WTC11 (cell line): ENCODE data around the gene TMX1. TPM values are rescaled to one million over a fixed set of nuclear protein-coding genes. Genes with fewer than 3 reads are reported as not detected.

Source experiments
- ATAC-seq: fragments of 200-7000 bp; cut with Tn5 transposase; 2 replicates; pipeline ENCODE4 v1.10.0; 2021; ENCODE audit warnings: mild to moderate bottlenecking, moderate library complexity
- CTCF ChIA-PET: fragments of 300-600 bp; sonication (Branson Sonifier 250); formaldehyde crosslinking; loops from one replicate; lab custom pipeline; 2021; ENCODE audit warnings: antibody characterized with exemption; lab: Charles Lee
- POLR2A ChIA-PET: fragments of 350-600 bp; sonication (Branson Sonifier 250); formaldehyde crosslinking; loops from one replicate; lab custom pipeline; 2021; ENCODE audit warnings: antibody characterized with exemption; lab: Charles Lee
- DNase-seq: peaks from one replicate; pipeline ENCODE4 v3.0.0; 2021; ENCODE audit warnings: low spot score
- H3K27ac Mint-ChIP-seq: 2 replicates; pipeline ENCODE4 v1.8.0; 2021; ENCODE audit warnings: mixed read lengths
- H3K27me3 Mint-ChIP-seq: 2 replicates; pipeline ENCODE4 v1.8.0; 2021; ENCODE audit warnings: low read depth, mild to moderate bottlenecking, moderate library complexity, mixed read lengths
- H3K36me3 Mint-ChIP-seq: 2 replicates; pipeline ENCODE4 v1.8.0; 2021; ENCODE audit warnings: mixed read lengths
- H3K4me1 Mint-ChIP-seq: 2 replicates; pipeline ENCODE4 v1.8.0; 2022; ENCODE audit warnings: mixed read lengths
- H3K4me3 Mint-ChIP-seq: 2 replicates; pipeline ENCODE4 v1.8.0; 2021; ENCODE audit warnings: mild to moderate bottlenecking, moderate library complexity, mixed read lengths
- H3K9me3 Mint-ChIP-seq: 2 replicates; pipeline ENCODE4 v1.8.0; 2021; ENCODE audit warnings: mixed read lengths
- ATF1 ChIP-seq: sonication (generic); formaldehyde crosslinking; IDR thresholded peaks from 2 replicates; pipeline ENCODE4 v1.8.1; 2023; ENCODE audit warnings: mild to moderate bottlenecking, moderate library complexity, missing genetic modification reagents
- CTCF ChIP-seq: fragments of 200-600 bp; IDR thresholded peaks from 2 replicates; pipeline ENCODE4 v1.8.0; 2022; ENCODE audit warnings: antibody characterized with exemption
- ERG ChIP-seq: fragments of 250-450 bp; sonication (Bioruptor Pico); IDR thresholded peaks from 2 replicates; pipeline ENCODE4 v1.8.0; 2021; ENCODE audit warnings: mild to moderate bottlenecking
- FOXJ3 ChIP-seq: sonication (generic); formaldehyde crosslinking; IDR thresholded peaks from 2 replicates; pipeline ENCODE4 v1.9.0; 2021; ENCODE audit warnings: missing genetic modification reagents, mild to moderate bottlenecking, borderline replicate concordance
- FOXP1 ChIP-seq: sonication (generic); formaldehyde crosslinking; IDR thresholded peaks from 2 replicates; pipeline ENCODE4 v1.8.0; 2022; ENCODE audit warnings: missing genetic modification reagents, mild to moderate bottlenecking, moderate library complexity, borderline replicate concordance
- GTF2I ChIP-seq: fragments of 250-450 bp; sonication (Bioruptor Pico); conservative IDR thresholded peaks from 2 replicates; pipeline ENCODE4 v1.4.0; 2021; ENCODE audit warnings: mild to moderate bottlenecking
- KAT7 ChIP-seq: sonication (generic); formaldehyde crosslinking; IDR thresholded peaks from 2 replicates; pipeline ENCODE4 v1.8.1; 2023; ENCODE audit warnings: missing genetic modification reagents, mild to moderate bottlenecking, borderline replicate concordance
- OVOL2 ChIP-seq: fragments of 250-450 bp; sonication (Bioruptor Pico); IDR thresholded peaks from 2 replicates; pipeline ENCODE4 v1.9.0; 2021; ENCODE audit warnings: mild to moderate bottlenecking, borderline replicate concordance
- PRDM15 ChIP-seq: sonication (generic); formaldehyde crosslinking; IDR thresholded peaks from 2 replicates; pipeline ENCODE4 v1.8.0; 2022; ENCODE audit warnings: missing genetic modification reagents
- PRRX2 ChIP-seq: fragments of 250-450 bp; sonication (Bioruptor Pico); IDR thresholded peaks from 2 replicates; pipeline ENCODE4 v1.8.0; 2021; ENCODE audit warnings: mild to moderate bottlenecking
- SOX15 ChIP-seq: fragments of 250-450 bp; sonication (Bioruptor Pico); IDR thresholded peaks from 2 replicates; pipeline ENCODE4 v1.9.0; 2021; ENCODE audit warnings: mild to moderate bottlenecking
- STAT6 ChIP-seq: sonication (generic); formaldehyde crosslinking; conservative IDR thresholded peaks from 2 replicates; pipeline ENCODE4 v1.8.1; 2023; ENCODE audit warnings: mild to moderate bottlenecking, low read depth, missing genetic modification reagents, moderate library complexity
- TP53 ChIP-seq: sonication (generic); formaldehyde crosslinking; IDR thresholded peaks from 2 replicates; pipeline ENCODE4 v1.8.1; 2023; ENCODE audit warnings: mild to moderate bottlenecking, missing genetic modification reagents
- ZNF138 ChIP-seq: sonication (generic); formaldehyde crosslinking; conservative IDR thresholded peaks from 2 replicates; pipeline ENCODE4 v1.8.1; 2022; ENCODE audit warnings: mild to moderate bottlenecking, moderate library complexity, missing genetic modification reagents
- ZNF219 ChIP-seq: sonication (generic); formaldehyde crosslinking; IDR thresholded peaks from 2 replicates; pipeline ENCODE4 v1.8.0; 2023; ENCODE audit warnings: missing genetic modification reagents, mild to moderate bottlenecking, borderline replicate concordance
- ZNF281 ChIP-seq: sonication (generic); formaldehyde crosslinking; IDR thresholded peaks from 2 replicates; pipeline ENCODE4 v1.8.0; 2023; ENCODE audit warnings: mild to moderate bottlenecking, missing genetic modification reagents
- total RNA-seq: library from RNA; stranded (reverse); gene quantifications from 3 replicates; pipeline ENCODE4 v1.2.3, GENCODE V29; 2021

TMX1 gene
- total RNA-seq, 1 experiment from 2014 or later = 40.9 TPM

GRCh38 chr14:51277753-51278415 is 37.8 kb downstream of the TMX1 start (continued):
- TF ChIP-seq ERG (CRISPR knock-in tag) = no peak

- ATAC-seq (no peak), DNase-seq (no peak)
- Mint-ChIP-seq H3K36me3 (peaks cover 10% of the 10 kb centered on the region), H3K9me3 (no peaks in the 10 kb centered on the region), H3K4me3 (no peak overlapping the region), H3K27me3 (no peaks in the 10 kb centered on the region), H3K27ac (no peak overlapping the region), H3K4me1 (peaks cover 4% of the 10 kb centered on the region; the same call in 1 of the 2 replicates)
- TF ChIP-seq STAT6 (CRISPR knock-in tag) = no peak
- no peak for TF ChIP-seq SOX15
- TF ChIP-seq PRRX2 (CRISPR knock-in tag) = no peak
- no peak for TF ChIP-seq ZNF219 (CRISPR knock-in tag)
- TF ChIP-seq OVOL2 = no peak
- no peak for TF ChIP-seq FOXP1
- ChIA-PET POLR2A (no interaction called here), CTCF (interaction anchor here (1.6 to 4.3 kb wide), 4 partner anchors 19 to 498 kb away, joined by 4 to 48 read pairs (median 9); no protein-coding TSS in a partner anchor)
Measured at GRCh38 chr14:51282517-51282916, 42.5 kb downstream of the TMX1 start.

GRCh38 chr14:51283402-51284085 is 43.5 kb downstream of the TMX1 start:
- Mint-ChIP-seq H3K27me3 (no peaks in the 10 kb centered on the region), H3K4me3 (no peak overlapping the region), H3K9me3 (no peaks in the 10 kb centered on the region), H3K36me3 (peaks cover 11% of the 10 kb centered on the region), H3K27ac (no peak overlapping the region), H3K4me1 (peaks cover 4% of the 10 kb centered on the region; the same call in 1 of the 2 replicates)
- ATAC-seq (peak; percentile 87), DNase-seq (no peak)
- peak; percentile 52 for TF ChIP-seq CTCF
- TF ChIP-seq FOXJ3 (CRISPR knock-in tag) = no peak
- CTCF ChIA-PET = interaction anchor here (0.6 to 4.3 kb wide), 12 partner anchors 19 to 504 kb away, joined by 3 to 48 read pairs (median 4); partner anchors contain the start of gene FRMD6
- POLR2A ChIA-PET = interaction anchor here (1.0 kb wide), 1 partner anchor 493 kb away, joined by 4 read pairs; no protein-coding TSS in a partner anchor

- ATAC-seq (no peak), DNase-seq (no peak)
- Mint-ChIP-seq H3K4me1 (peaks cover 4% of the 10 kb centered on the region; the same call in 1 of the 2 replicates), H3K4me3 (no peak overlapping the region), H3K36me3 (peaks cover 12% of the 10 kb centered on the region), H3K27me3 (no peaks in the 10 kb centered on the region), H3K9me3 (no peaks in the 10 kb centered on the region), H3K27ac (no peak overlapping the region)
- POLR2A ChIA-PET = no interaction called here
- CTCF ChIA-PET = interaction anchor here (1.0 to 4.3 kb wide), 8 partner anchors 18 to 504 kb away, joined by 3 to 48 read pairs (median 4); partner anchors contain the start of gene FRMD6
- TF ChIP-seq ZNF138 (CRISPR knock-in tag) (no peak), GTF2I (no peak), ATF1 (no peak), ZNF281 (CRISPR knock-in tag) (no peak), PRRX2 (CRISPR knock-in tag) (no peak), PRDM15 (CRISPR knock-in tag) (no peak), TP53 (CRISPR knock-in tag) (no peak), KAT7 (CRISPR knock-in tag) (no peak)
Measured at GRCh38 chr14:51284241-51284640, 44.2 kb downstream of the TMX1 start.
